Middle frontal gyrus (tissue), 1 donor: ENCODE data around the gene ADAMTS17.

ENCODE experiments used
- DNase-seq: peaks from one replicate; pipeline ENCODE4 v3.0.0-alpha.2; 2015; ENCODE audit warnings: low spot score; ENCODE audit errors: extremely low spot score

Gene ADAMTS17, protein sequence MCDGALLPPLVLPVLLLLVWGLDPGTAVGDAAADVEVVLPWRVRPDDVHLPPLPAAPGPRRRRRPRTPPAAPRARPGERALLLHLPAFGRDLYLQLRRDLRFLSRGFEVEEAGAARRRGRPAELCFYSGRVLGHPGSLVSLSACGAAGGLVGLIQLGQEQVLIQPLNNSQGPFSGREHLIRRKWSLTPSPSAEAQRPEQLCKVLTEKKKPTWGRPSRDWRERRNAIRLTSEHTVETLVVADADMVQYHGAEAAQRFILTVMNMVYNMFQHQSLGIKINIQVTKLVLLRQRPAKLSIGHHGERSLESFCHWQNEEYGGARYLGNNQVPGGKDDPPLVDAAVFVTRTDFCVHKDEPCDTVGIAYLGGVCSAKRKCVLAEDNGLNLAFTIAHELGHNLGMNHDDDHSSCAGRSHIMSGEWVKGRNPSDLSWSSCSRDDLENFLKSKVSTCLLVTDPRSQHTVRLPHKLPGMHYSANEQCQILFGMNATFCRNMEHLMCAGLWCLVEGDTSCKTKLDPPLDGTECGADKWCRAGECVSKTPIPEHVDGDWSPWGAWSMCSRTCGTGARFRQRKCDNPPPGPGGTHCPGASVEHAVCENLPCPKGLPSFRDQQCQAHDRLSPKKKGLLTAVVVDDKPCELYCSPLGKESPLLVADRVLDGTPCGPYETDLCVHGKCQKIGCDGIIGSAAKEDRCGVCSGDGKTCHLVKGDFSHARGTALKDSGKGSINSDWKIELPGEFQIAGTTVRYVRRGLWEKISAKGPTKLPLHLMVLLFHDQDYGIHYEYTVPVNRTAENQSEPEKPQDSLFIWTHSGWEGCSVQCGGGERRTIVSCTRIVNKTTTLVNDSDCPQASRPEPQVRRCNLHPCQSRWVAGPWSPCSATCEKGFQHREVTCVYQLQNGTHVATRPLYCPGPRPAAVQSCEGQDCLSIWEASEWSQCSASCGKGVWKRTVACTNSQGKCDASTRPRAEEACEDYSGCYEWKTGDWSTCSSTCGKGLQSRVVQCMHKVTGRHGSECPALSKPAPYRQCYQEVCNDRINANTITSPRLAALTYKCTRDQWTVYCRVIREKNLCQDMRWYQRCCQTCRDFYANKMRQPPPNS

DNA sequence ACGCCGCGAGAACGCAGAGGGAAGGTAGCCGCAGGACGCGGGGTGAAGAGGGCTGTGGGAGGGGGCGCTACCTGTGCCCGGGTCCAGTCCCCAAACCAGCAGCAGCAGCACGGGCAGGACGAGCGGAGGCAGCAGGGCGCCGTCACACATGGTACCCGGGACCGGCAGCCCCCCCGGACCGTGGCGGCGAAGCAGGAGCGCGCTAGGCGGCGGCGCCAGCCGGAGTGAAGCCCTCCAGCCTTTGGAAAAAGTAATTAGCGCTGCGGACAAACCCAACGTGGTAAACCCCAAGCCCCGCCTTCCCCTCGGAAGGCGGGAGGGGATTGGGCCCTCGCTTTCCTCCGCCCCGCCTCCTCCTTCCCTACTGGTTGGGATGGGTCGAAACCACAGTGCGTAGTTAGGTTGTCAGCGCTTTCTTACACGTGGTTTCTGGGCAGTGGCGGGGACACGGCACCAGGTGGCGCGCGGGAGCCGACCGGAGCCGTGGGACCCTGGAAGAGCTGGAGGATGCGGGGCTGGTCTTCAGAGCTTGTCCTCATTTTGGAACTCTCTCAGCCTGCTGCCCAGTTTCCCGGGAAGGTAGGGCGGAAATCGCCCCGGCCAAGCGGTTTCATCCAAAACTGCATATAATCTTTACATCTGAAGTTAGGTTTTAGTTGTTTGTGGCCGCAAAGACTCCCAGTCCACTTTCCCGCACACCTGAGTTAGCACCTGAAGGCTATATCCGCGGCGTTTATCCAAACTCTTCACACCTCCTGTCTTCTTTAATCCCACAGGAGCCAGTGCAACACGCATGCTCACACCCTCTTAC lies at the start of gene ADAMTS17:
TSS of gene ADAMTS17 (minus strand) at position 226 of the 811 bp plus-strand sequence. CDS start at position 150, 76 bp downstream.
- DNase-seq, result peak; percentile 92

GRCh38 chr15:100385300-100386050 lies 43.7 kb upstream of the ADAMTS17 start:
- DNase-seq, result no peak

DNA sequence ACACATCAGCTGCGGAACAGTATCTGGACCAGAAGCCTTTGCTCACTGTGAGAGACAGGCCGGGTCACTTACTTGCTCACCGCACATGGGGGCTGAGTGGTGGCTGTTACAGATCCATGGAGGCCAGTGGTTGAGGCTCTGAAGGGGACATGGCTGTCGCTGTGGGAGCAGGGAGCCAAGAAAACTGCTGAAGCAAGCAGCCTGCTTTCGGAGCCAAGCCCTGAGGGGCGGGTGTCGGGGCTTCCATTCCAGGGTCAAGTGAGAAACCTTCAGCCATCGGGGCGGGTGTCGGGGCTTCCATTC lies 42.3 kb upstream of the ADAMTS17 start:
- no peak for DNase-seq

- DNase-seq, result no peak
These were observed 41.7 kb upstream of the ADAMTS17 start for GRCh38 chr15:100383302-100384107.

DNA sequence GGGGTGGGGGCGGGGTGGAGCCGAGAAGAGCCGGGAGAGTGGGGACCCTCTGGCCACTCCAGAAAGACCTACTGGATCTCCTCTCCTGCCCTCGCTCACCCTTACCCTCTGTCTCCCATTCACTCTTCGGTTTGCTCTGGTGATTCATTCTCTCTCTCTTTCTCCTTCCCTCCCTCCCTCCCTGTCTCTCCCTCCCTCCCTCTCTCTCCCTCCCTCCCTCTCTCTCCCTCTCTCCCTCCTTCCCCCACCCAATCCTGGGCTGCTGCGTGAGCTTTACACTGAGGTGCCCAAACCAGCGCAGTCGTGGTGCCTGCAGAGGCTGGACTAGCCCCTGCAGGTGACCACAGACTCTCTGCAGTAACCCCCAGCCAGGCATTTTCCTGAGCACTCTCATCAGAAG lies 32.2 kb upstream of the ADAMTS17 start:
- no peak for DNase-seq

DNA sequence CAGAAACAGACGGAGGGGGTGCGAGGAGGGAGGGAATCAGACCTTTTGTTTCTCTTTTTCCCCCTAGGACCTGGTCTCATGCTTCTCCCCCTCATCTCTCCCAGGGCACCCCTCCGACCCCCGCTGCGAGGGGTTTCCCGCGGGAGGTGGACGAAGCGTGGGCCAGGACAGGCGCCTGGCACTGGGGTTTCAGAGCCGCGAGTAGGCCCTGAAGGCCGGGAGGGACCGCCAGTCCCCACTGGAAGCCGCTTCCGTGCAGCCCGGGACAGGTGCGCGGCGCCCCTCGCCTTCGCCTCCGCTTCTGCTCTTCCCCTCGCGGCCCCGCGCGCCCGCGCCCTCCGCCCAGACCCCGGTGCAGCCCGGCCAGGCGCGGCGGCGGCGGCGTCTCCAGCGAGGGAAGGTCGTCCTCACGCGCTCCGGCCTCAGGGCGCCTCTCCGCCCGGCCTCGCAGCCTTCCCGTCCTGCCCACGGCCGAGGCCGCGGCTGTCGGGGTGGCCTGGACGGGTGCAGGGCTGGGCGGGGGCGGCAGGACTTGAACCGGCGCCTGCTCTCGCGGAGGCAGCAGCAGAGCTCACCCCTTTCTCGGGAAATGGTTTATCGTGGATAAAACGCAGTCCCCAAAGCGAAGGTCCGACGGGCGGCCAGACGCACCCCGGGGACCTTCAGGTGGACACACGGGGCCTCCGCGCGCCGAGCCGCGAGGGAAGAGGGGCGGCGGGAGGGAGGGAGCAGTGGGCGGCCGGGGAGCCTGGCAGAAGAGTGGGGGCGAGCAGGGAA lies 31.5 kb upstream of the ADAMTS17 start:
- DNase-seq, result no peak

DNA sequence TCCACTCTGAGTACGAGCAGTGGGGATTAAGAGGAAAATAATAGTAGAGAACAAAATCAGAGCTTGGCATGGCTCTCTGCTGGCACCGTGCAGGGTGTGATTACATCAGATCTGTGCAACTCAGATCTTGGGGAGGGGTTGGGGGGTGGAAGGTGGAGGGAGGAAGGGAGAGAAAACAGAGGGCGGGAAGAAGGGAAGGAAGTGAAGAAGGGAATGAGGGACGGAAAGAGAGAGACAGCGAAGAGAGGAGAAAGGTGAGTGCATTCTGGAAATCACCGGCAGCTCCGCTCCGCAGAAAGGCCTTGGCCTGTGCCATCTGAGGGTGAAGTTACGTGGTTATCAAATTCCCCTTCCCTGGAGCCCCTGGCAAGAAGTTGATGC lies 31.0 kb upstream of the ADAMTS17 start:
- DNase-seq, result no peak

DNA sequence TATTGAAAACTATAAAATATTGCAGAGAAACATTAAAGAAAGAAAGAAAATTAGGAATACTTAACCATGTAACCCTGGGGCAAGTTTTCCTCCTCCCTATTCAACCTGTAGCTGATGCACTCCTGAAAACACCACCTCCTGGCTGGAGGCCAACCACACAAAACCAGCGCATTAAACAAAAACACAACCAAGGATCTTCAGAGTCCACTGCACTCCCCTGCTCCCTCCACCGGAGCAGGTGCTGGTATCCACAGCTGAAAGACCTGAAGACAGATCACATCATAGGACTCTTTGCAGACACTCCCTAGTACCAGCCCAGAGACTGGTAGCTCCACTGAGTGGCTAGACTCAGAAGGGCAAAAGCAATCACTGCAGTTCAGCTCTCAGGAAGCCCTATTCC lies 13.6 kb upstream of the ADAMTS17 start:
- DNase-seq, result no peak

GRCh38 chr15:100353449-100353848 lies 11.7 kb upstream of the ADAMTS17 start:
- DNase-seq, result no peak

GRCh38 chr15:100350434-100351226 lies 8.9 kb upstream of the ADAMTS17 start:
- no peak for DNase-seq

DNA sequence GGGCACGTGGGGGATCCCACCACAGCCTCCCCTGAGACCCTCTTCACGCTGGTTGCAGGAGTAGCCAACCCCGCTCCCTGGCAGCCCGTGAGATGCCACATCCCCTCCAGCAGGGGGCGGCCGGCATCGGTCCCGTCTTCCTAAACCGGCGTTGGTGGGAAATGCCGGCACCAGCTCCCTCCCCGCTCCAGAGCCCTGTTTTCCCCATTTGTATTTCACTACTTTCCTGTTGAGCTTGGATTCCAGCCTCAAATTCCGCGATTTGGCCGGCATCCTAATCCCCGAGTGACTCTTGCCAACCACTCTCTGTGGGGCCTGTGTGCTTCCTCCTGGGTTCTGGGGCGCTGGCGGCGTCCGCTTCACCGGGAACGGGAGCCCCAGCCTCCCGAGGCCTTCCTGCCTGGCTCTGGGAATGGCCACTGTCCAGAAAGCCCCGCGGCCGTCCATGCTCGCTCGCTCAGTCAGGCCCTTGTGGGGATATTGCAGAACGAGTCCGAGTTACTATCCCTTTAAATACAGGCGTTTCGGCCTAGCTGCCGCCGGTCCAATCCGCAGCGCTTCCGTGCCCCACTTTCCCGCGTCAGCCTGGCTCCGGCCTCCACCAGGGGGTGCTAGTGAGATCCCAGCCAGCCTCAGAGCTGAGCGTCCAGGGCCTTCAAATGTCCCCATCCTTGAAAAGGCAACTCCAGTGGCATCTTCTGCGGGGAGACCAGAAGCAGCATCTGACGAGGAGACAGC lies 8.1 kb upstream of the ADAMTS17 start:
- DNase-seq, result peak; percentile 87

GRCh38 chr15:100349321-100349695 lies 7.5 kb upstream of the ADAMTS17 start:
- DNase-seq, result no peak

DNA sequence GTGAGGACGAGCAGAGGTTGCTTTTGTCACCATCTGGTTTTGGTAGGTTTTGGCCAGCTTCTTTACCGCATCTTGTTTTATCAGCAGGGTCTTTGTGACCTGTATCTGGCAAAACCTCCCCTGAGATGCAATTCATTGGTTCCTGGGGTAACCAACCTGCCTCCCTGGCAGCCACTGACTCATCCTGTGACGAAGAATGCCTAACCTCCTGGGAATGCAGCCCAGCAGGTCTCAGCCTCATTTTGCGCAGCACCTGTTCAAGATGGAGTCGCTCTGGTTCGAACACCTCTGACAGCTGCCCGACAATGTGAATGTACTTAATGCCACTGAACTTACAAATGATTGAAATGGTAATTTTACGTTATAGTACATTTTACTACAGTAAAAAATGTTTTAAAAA lies 6.8 kb upstream of the ADAMTS17 start:
- DNase-seq, result no peak

DNA sequence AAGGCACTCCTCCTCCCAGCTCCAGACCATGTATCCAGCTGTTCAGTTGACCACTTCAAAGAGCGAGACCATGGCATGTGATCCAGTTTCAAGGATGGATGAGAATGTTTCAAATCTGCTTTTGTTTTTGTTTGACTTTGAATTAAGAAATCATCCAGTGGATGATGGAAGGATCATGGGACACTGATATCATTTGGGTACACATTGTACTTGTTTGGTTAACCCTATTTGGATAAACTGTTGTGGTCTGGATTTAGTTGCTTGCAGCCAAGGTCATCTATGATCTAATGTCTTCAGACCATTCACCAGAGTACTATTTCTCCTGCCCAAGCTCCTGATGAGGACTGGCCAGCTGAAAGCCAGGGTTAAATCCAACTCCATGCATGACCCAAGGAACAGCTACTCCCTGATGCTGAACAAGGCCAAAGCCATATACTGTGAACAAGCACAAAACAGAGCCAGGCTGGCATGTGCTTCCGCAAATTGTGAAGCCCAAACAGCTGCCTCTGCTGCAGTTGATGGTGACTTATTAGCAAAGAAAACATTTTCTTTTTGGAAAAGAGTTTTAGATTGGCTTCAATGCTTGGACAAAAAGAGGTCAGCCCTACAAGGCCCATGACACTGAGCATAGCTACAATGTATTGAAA lies 5.2 kb upstream of the ADAMTS17 start:
- no peak for DNase-seq

DNA sequence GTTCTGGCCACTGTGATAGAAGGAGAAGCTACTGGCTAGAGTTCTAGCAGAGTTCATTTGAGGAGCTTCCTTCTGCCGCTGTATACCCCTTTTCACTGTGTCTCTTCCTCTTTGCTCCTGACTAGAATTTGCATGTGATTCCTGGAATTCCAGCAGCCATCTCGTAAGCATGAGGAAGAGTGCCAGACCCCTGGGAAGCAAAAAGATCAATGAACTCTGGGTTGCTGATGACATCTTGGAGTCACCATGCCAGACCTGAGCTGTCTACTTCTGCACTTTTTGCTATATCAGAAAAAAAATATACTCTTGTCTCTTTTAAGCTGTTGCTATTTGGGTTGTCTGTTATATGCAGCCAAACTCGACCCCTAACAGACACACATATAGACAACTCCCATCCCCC lies 3.7 kb upstream of the ADAMTS17 start:
- DNase-seq, result no peak

GRCh38 chr15:100343251-100343650 lies 1.5 kb upstream of the ADAMTS17 start:
- DNase-seq, result no peak

DNA sequence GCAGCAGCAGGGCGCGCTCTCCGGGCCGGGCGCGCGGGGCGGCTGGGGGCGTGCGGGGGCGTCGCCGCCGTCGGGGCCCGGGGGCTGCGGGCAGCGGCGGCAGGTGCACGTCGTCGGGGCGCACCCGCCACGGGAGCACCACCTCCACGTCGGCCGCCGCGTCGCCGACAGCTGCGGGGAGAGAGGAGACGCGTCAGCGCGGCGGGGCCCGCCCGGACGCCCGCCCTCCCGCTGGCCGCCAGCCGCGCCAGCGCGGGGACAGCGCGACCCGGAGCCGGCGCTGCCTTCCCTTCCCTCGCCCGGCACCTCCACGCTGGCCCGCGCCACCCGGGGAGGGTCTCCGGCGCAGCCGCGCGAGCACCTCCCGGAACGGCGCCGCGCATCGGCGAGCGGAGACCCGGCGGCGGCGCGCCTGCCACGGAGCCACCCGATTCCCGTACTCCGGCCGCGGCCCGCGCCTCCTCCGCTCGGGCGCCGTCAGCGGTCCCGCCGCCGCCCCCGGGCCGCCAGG lies 481 bp downstream of the ADAMTS17 start:
- DNase-seq, result no peak
